Measurements from ENCODE around the gene FRMD8. TPM values are rescaled to one million over a fixed set of nuclear protein-coding genes. Genes with fewer than 3 reads are reported as not detected.

The FRMD8 gene
- total and polyA plus RNA-seq, 2 donors (not counting 3 experiments of a cell fraction or from before 2014, with no cell fraction given): 36.4 to 53.9 TPM

- H3K9me3 ChIP-seq (replicated peaks; ENCODE audit: control insufficient read depth, insufficient read depth, low read length): no peaks in the 10 kb centered on the region
- CTCF ChIA-PET: interaction anchor here (0.7 to 1.9 kb wide), 6 partner anchors 20 to 74 kb away, joined by 3 to 14 read pairs (median 4); no protein-coding TSS in a partner anchor
- DNase-seq (ENCODE audit: low read depth, low spot score) (peak; percentile 37), FAIRE-seq (no peak)
- POLR2A ChIA-PET: interaction anchor here (0.8 to 2.4 kb wide), 6 partner anchors 10 to 74 kb away, joined by 3 to 11 read pairs (median 4); partner anchors contain the start of gene MALAT1
- TF ChIP-seq CTCF (IDR thresholded peaks at IDR 0.05; ENCODE audit: extremely low read depth in 1 of 2, insufficient read depth in 1 of 2, low read depth in 1 of 2, low read length in 2 of 2) (no peak), FOS (IDR thresholded peaks at IDR 0.05; ENCODE audit: borderline replicate concordance, insufficient read depth, low read length) (no peak), POLR2A (IDR thresholded peaks at IDR 0.05; ENCODE audit: low read depth, low read length) (no peak), MAX (IDR thresholded peaks at IDR 0.05; ENCODE audit: insufficient read depth, insufficient read length) (no peak), POLR2AphosphoS5 (IDR thresholded peaks at IDR 0.05; ENCODE audit: insufficient read depth, low read depth, low read length) (peak; percentile 30)
- dilution Hi-C loops (cut with MboI; ENCODE audit: extremely low pct_ligation_motif_present, low sequenced_read_pairs): no loop called here
- H3K9me1 ChIP-seq (replicated peaks; ENCODE audit: control insufficient read depth, extremely low read depth, insufficient read depth, low read length): no peaks in the 10 kb centered on the region
- intact Hi-C loops (cut with micrococcal nuclease): no loop called here
- peaks cover 90% of the 10 kb centered on the region for H3K79me2 ChIP-seq (ENCODE audit: control insufficient read depth, insufficient read depth, low read length)
- H2AFZ ChIP-seq (ENCODE audit: low read depth, low read length): no peak overlapping the region
- H3K27me3 ChIP-seq (ENCODE audit: control insufficient read depth in 2 of 2, insufficient read depth in 2 of 2, low read length in 2 of 2): no peaks in the 10 kb centered on the region
- BruUV-seq (replicated peaks): no TSS peak
- H3K4me1 ChIP-seq (ENCODE audit: control insufficient read depth, extremely low read depth, insufficient read depth, low read length): peaks cover 10% of the 10 kb centered on the region
- H3K27ac ChIP-seq (ENCODE audit: insufficient read depth, low read depth, low read length): no peak overlapping the region
- H4K20me1 ChIP-seq (replicated peaks; ENCODE audit: control insufficient read depth, extremely low read depth, insufficient read depth, low read length): peaks cover 17% of the 10 kb centered on the region
- no peak overlapping the region for H3K4me2 ChIP-seq (ENCODE audit: insufficient read depth, low read length)
- H3K36me3 ChIP-seq (ENCODE audit: control insufficient read depth in 2 of 2, extremely low read depth in 1 of 2, insufficient read depth in 2 of 2, low read length in 2 of 2): peaks cover 25 to 30% of the 10 kb centered on the region in 2 experiments
- no peak overlapping the region for H3K4me3 ChIP-seq (replicated peaks in 1 of 3; ENCODE audit: insufficient read depth in 1 of 3, low read depth in 1 of 3, low read length in 3 of 3)
- no peak overlapping the region for H3K9ac ChIP-seq (replicated peaks; ENCODE audit: extremely low read depth, insufficient read depth, low read length)
Measured at GRCh38 chr11:65436412-65437032, 50.1 kb downstream of the FRMD8 start.
